PC-9 (cell line): ENCODE results near the gene S100A6. TPM values are rescaled to one million over a fixed set of nuclear protein-coding genes. Genes with fewer than 3 reads are reported as not detected.

ENCODE experiments used
- BruUV-seq: library from RNA; stranded (reverse); fragments of 400-500 nt; replicated peaks from 2 replicates; lab custom pipeline; 2021; lab: Mats Ljungman, UMichigan
- CTCF ChIA-PET: fragments of 300-600 bp; sonication (Branson Sonifier 250); formaldehyde crosslinking; loops from one replicate; lab custom pipeline; 2022; ENCODE audit warnings: antibody characterized with exemption; lab: Charles Lee
- POLR2A ChIA-PET: fragments of 300-600 bp; sonication (Branson Sonifier 250); formaldehyde crosslinking; loops from one replicate; lab custom pipeline; 2022; ENCODE audit warnings: antibody characterized with exemption; ENCODE audit not compliant: unreplicated experiment; lab: Charles Lee
- DNase-seq, 2 experiments: peaks; one replicate each; pipeline versions ENCODE4 v3.0.0 to v3.0.0-alpha.2; 2015 to 2022; ENCODE audit warnings: mixed read lengths in 1 of 2
- H2AFZ ChIP-seq: fragments of 200-600 bp; sonication (generic); 2 replicates; pipeline ENCODE4 v1.8.1; 2017; ENCODE audit warnings: antibody characterized with exemption
- H3F3A ChIP-seq: fragments of 200-600 bp; sonication (generic); 2 replicates; pipeline ENCODE4 v1.8.1; 2017; ENCODE audit warnings: antibody characterized with exemption, mild to moderate bottlenecking, low read depth; ENCODE audit not compliant: insufficient read depth
- H3K27ac ChIP-seq: fragments of 200-600 bp; sonication (generic); 2 replicates; pipeline ENCODE4 v1.6.1; 2016; ENCODE audit warnings: mixed run types
- H3K27me3 ChIP-seq: fragments of 200-600 bp; sonication (generic); 2 replicates; pipeline ENCODE4 v1.6.1; 2016; ENCODE audit warnings: low read depth, mixed run types; ENCODE audit not compliant: insufficient read depth
- H3K36me3 ChIP-seq: fragments of 200-600 bp; sonication (generic); 2 replicates; pipeline ENCODE4 v1.6.1; 2016; ENCODE audit warnings: low read depth, mixed run types
- H3K4me1 ChIP-seq: fragments of 200-600 bp; sonication (generic); replicated peaks from 2 replicates; pipeline ENCODE4 v1.6.1; 2016; ENCODE audit warnings: mixed run types; ENCODE audit not compliant: insufficient read depth
- H3K4me2 ChIP-seq: fragments of 200-600 bp; sonication (generic); 2 replicates; pipeline ENCODE4 v1.6.1; 2017; ENCODE audit warnings: mixed run types
- H3K4me3 ChIP-seq: fragments of 200-600 bp; sonication (generic); 2 replicates; pipeline ENCODE4 v1.6.1; 2016; ENCODE audit warnings: mixed run types
- H3K79me2 ChIP-seq: fragments of 200-600 bp; sonication (generic); 2 replicates; pipeline ENCODE4 v1.6.1; 2017; ENCODE audit warnings: low read depth, mixed run types
- H3K9me2 ChIP-seq: fragments of 200-600 bp; sonication (generic); 2 replicates; pipeline ENCODE4 v1.8.1; 2017; ENCODE audit warnings: mild to moderate bottlenecking; ENCODE audit not compliant: insufficient read depth
- H3K9me3 ChIP-seq: fragments of 200-600 bp; sonication (generic); 2 replicates; pipeline ENCODE4 v1.8.1; 2016; ENCODE audit warnings: low read depth; ENCODE audit not compliant: insufficient read depth
- H4K20me1 ChIP-seq: fragments of 200-600 bp; sonication (generic); 2 replicates; pipeline ENCODE4 v1.8.1; 2017; ENCODE audit not compliant: insufficient read depth
- EZH2 ChIP-seq: fragments of 200-600 bp; sonication (generic); IDR thresholded peaks from 2 replicates; pipeline ENCODE4 v1.8.0; 2017; ENCODE audit warnings: antibody characterized with exemption, low read depth
- intact Hi-C: fragments of 100-400 bp; cut with micrococcal nuclease; formaldehyde crosslinking; loops from one replicate; pipeline ENCODE4 v1.10.0; 2022; ENCODE audit not compliant: unreplicated experiment
- total RNA-seq: library from RNA; stranded (reverse); gene quantifications from 2 replicates; pipeline ENCODE4 v1.2.3, GENCODE V29; 2021
- TF ChIP-seq, protein P1 (sequence below): fragments of 200-600 bp; sonication (generic); conservative IDR thresholded peaks from 2 replicates; pipeline ENCODE4 v1.6.1; 2017; ENCODE audit warnings: mixed run types, antibody characterized with exemption, mild to moderate bottlenecking, moderate library complexity

Gene S100A6
- total RNA-seq, 1 experiment from 2014 or later: 994 TPM

DNA sequence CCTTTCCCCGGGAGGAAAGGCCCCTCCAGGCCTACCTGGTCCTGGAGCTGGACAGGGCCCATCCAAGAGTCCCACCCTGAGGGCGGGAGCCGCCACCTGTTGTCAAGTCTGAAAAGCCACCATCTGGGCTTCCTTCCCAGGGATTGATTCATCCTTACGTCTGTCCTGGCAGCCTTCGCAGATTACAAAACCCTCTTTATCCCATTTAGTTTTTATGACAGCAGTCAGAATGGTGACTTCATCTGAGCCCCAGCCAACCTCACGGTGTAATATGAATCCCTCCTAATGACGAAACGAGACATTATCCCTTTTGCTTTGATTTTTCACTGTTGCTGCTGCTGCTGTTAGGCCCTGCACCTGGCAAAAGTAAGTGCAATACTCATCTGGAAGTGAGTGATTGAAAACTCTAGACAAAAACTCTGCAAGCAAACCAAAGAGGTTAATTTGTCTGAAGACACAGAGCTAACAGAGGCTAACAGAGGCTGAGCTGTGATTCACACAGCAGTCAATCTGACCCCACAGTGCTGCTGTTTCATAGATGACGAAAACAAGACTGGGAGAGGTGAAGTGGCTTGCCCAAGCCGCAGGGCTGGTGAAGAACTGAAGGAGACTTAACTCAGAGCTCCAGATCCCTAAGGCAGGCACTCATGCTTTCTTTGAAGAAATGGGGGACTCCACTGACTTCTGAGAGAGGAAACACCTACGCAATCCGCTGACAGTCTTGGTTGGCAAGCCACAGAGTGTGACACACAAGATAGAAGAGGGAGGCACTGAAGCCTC, 45.3 kb downstream of the S100A6 start:
- DNase-seq: peak; percentile 51 to 88
- no peaks in the 10 kb centered on the region for H3K27me3 ChIP-seq
- no TSS peak for BruUV-seq
- no peaks in the 10 kb centered on the region for H3K36me3 ChIP-seq
- intact Hi-C loops: no loop called here
- H3K4me2 ChIP-seq: peak overlapping the region; percentile 57
- peaks cover 22% of the 10 kb centered on the region for H3K4me1 ChIP-seq
- H3K9me3 ChIP-seq: no peaks in the 10 kb centered on the region
- H3F3A ChIP-seq: peaks cover 34% of the 10 kb centered on the region
- H3K79me2 ChIP-seq: no peaks in the 10 kb centered on the region
- no peak overlapping the region for H2AFZ ChIP-seq
- no peak for TF ChIP-seq EZH2
- TF ChIP-seq, protein P1, sequence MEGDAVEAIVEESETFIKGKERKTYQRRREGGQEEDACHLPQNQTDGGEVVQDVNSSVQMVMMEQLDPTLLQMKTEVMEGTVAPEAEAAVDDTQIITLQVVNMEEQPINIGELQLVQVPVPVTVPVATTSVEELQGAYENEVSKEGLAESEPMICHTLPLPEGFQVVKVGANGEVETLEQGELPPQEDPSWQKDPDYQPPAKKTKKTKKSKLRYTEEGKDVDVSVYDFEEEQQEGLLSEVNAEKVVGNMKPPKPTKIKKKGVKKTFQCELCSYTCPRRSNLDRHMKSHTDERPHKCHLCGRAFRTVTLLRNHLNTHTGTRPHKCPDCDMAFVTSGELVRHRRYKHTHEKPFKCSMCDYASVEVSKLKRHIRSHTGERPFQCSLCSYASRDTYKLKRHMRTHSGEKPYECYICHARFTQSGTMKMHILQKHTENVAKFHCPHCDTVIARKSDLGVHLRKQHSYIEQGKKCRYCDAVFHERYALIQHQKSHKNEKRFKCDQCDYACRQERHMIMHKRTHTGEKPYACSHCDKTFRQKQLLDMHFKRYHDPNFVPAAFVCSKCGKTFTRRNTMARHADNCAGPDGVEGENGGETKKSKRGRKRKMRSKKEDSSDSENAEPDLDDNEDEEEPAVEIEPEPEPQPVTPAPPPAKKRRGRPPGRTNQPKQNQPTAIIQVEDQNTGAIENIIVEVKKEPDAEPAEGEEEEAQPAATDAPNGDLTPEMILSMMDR: 0 out of 2 replicates have a peak, but pooled peaks have one; percentile 11
- CTCF ChIA-PET: no interaction called here
- H3K27ac ChIP-seq: peak overlapping the region; percentile 57
- H3K9me2 ChIP-seq: no peaks in the 10 kb centered on the region
- H3K4me3 ChIP-seq: no peak overlapping the region; the same call in 1 of the 2 replicates
- no peaks in the 10 kb centered on the region for H4K20me1 ChIP-seq
- POLR2A ChIA-PET: interaction anchor here (0.5 to 0.6 kb wide), 2 partner anchors 25 to 1359 kb away, joined by 3 to 6 read pairs; no protein-coding TSS in a partner anchor

DNA sequence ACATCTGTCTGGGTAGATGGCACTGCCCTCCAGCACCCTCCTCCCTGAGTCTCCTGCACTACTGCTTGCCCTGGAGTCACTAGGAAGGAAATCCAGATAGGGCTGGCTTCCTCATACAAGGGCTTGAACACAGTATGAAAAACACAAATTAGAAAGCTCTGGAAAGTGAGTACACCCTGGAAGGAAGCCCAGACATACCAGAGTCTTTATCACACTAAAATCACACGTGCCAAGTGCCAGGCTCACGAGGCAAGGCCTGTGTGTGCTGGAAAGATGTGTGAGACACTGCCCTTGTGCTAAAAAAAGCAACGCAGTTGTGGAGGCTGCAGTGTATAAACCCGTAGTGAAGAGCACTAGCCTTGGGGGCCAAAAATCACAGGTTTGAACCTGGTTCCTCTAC, 47.1 kb downstream of the S100A6 start:
- POLR2A ChIA-PET: interaction anchor here (0.6 to 0.7 kb wide), 2 partner anchors 29 to 47 kb away, joined by 5 to 7 read pairs; partner anchors contain the start of genes S100A6 and S100A7

DNA sequence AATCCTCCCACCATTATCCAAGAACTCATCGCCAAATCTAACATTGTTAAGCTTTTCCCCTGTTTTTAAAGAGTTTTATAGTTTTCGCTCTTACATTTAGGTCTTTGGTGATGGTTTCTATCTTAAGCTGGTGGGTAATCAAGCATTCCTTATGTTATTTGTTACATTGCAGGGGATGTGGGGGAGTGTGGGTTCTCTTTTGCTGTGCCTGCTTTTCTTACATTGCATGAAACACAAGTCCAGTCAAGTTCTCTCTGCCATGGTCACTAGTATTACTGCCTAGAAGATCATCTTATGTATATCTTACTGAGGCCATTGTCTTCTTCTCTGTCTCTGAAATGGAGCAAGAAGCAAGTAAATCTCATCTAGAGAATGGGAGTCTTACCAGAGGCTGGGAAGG, 48.1 kb downstream of the S100A6 start:
- Histone ChIP-seq H3K27me3 (no peaks in the 10 kb centered on the region), H2AFZ (no peak overlapping the region), H3K27ac (no peak overlapping the region), H3K4me2 (no peak overlapping the region), H3K9me3 (no peaks in the 10 kb centered on the region), H3K4me1 (peaks cover 34% of the 10 kb centered on the region), H4K20me1 (no peaks in the 10 kb centered on the region), H3K36me3 (no peaks in the 10 kb centered on the region), H3K9me2 (no peaks in the 10 kb centered on the region), H3K4me3 (no peak overlapping the region), H3K79me2 (no peaks in the 10 kb centered on the region), H3F3A (peaks cover 34% of the 10 kb centered on the region)
- no TSS peak for BruUV-seq
- intact Hi-C loops: no loop called here
- POLR2A ChIA-PET: no interaction called here
- DNase-seq: no peak
- TF ChIP-seq, protein P1: no peak
- no peak for TF ChIP-seq EZH2
- CTCF ChIA-PET: no interaction called here

More for the DNA sequence above, 47.1 kb downstream of the S100A6 start:
- Histone ChIP-seq H2AFZ (no peak overlapping the region), H3K79me2 (no peaks in the 10 kb centered on the region), H3K4me3 (no peak overlapping the region), H3K27me3 (no peaks in the 10 kb centered on the region), H3F3A (peaks cover 34% of the 10 kb centered on the region), H3K27ac (no peak overlapping the region), H3K9me2 (no peaks in the 10 kb centered on the region), H3K4me1 (peaks cover 29% of the 10 kb centered on the region), H3K36me3 (no peaks in the 10 kb centered on the region), H4K20me1 (no peaks in the 10 kb centered on the region), H3K4me2 (no peak overlapping the region), H3K9me3 (no peaks in the 10 kb centered on the region)
- CTCF ChIA-PET: interaction anchor here (0.6 kb wide), 1 partner anchor 1556 kb away, joined by 5 read pairs; no protein-coding TSS in a partner anchor
- no peak for TF ChIP-seq EZH2
- TF ChIP-seq, protein P1: no peak
- intact Hi-C loops: no loop called here
- no TSS peak for BruUV-seq
- DNase-seq: no peak
